Choroid plexus epithelial cell (primary cell): ENCODE results near the gene KCNK3.

Source experiments
- DNase-seq: peaks from one replicate; pipeline ENCODE4 v3.0.0-alpha.2; 2010; ENCODE audit warnings: low read depth
- H3K4me3 ChIP-seq: 2 replicates; pipeline ENCODE4 v1.5.1; 2011; ENCODE audit warnings: low read depth, mild to moderate bottlenecking, control low read depth, low read length, moderate library complexity
- TF ChIP-seq, protein P1 (sequence below): conservative IDR thresholded peaks from 2 replicates; pipeline ENCODE4 v1.5.1; 2011; ENCODE audit warnings: low read depth, mild to moderate bottlenecking, control low read depth, inconsistent platforms, low read length, moderate library complexity

The KCNK3 gene

DNA sequence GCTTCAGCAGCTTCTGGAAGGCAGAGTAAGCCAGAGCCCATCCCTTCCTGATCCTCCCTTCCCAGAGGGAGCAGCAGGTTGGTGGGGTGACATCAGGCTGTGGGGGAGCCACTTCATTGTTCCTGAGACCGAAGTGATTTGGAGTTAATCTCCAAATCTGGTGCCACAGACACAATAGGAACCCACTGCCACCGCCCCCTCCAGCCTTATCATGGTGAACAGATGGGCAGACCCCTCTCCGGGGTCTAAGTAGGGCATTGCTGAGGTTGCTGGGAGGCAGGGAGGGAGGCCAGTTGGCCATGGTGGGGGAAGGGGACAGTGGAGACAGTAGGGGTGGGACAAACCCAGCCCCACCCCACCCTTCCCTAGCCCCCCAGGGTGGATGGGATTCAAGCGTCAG is 46.0 kb downstream of the KCNK3 start:
- TF ChIP-seq, protein P1, sequence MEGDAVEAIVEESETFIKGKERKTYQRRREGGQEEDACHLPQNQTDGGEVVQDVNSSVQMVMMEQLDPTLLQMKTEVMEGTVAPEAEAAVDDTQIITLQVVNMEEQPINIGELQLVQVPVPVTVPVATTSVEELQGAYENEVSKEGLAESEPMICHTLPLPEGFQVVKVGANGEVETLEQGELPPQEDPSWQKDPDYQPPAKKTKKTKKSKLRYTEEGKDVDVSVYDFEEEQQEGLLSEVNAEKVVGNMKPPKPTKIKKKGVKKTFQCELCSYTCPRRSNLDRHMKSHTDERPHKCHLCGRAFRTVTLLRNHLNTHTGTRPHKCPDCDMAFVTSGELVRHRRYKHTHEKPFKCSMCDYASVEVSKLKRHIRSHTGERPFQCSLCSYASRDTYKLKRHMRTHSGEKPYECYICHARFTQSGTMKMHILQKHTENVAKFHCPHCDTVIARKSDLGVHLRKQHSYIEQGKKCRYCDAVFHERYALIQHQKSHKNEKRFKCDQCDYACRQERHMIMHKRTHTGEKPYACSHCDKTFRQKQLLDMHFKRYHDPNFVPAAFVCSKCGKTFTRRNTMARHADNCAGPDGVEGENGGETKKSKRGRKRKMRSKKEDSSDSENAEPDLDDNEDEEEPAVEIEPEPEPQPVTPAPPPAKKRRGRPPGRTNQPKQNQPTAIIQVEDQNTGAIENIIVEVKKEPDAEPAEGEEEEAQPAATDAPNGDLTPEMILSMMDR: no peak
- DNase-seq: no peak

DNA sequence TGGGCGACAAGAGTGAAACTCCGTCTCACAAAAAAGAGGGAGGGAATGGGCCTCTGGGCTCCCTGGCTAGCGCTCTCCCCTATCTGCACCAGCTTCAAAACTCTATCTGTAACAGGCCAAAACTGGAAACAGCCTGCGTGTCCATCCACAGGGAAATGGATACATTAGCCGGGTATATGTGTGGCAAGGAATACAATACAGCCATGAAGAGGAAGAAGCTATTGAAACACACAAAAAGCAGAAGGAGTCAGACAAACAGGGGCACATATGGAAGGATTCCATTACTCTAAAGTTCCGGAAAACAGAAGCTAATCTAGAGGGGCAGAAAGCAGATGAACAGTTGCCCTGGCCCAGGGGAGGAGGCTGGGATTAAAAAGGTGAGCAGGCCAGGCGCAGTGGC is 47.0 kb downstream of the KCNK3 start:
- H3K4me3 ChIP-seq: no peak overlapping the region
- TF ChIP-seq, protein P1: no peak
- no peak for DNase-seq

More for the DNA sequence above, 46.0 kb downstream of the KCNK3 start:
- H3K4me3 ChIP-seq: no peak overlapping the region

GRCh38 chr2:26740346-26740745 is 47.8 kb downstream of the KCNK3 start:
- no peak overlapping the region for H3K4me3 ChIP-seq
- TF ChIP-seq, protein P1: no peak
- no peak for DNase-seq

DNA sequence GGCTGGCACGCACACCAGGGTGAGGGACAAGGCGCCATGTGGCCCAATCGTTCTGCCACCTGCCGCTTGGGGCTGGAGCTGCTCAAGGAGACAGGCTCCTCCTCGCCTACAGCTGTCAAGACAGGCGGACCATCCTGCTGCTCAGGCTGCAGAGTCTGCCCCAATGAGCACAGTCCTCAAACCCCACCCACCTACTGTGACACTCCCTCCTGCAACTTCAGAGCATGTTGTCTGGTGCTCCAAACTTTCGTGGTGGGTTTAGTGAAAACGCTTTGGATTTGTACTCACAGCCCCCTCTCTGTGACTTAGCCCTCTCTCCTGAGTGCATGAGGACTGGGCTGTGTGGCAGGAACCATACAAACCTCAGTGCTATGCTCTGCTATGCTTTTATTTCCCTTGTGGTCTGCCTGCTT is 48.4 kb downstream of the KCNK3 start:
- no peak overlapping the region for H3K4me3 ChIP-seq
- TF ChIP-seq, protein P1: peak; percentile 11
- no peak for DNase-seq

GRCh38 chr2:26742048-26742770 is 49.7 kb downstream of the KCNK3 start:
- H3K4me3 ChIP-seq: no peak overlapping the region
- TF ChIP-seq, protein P1: no peak
- DNase-seq: no peak

DNA sequence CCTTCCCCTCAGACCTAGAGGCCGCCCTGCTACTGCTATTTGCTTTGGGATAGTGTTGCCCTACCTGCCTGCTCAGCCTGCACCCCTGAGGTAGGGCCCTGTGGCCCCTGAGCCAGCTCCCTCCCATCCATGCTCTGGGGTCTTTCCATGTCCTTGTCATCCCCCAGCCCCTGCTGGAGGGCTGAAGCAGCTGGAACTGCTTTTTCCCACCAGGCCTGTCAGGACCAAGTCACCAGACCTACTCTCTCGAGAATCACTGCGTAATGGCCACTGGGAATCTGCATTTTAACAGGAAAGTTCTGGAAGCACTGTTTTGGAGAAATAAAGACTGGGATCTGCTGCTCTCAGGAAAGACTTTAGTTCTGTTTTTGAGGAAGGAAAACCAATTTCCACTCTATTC is 51.3 kb downstream of the KCNK3 start:
- H3K4me3 ChIP-seq: no peak overlapping the region
- no peak for DNase-seq
- TF ChIP-seq, protein P1: no peak

DNA sequence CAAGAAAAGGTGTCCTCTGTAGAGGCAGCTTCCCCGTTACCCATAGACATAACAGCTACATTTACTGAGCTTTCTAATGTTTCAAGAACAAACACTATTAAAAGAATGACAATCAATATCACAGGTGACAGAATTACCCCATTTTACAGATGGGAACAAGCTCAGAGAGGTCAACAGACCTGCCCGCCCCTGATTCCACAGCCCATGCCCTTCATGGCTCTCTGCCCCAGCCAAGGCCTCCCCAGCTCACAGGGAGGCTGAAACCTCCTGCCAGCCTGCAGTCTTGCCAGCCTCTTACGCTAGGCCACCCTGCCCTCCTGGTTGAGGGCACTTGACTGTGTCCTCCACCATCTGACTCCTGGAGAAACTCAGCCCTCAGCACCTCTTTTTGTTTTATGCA is 52.4 kb downstream of the KCNK3 start:
- no peak for DNase-seq
- H3K4me3 ChIP-seq: no peak overlapping the region
- TF ChIP-seq, protein P1: no peak
